Fibroblast of lung (primary cell): Measurements from ENCODE around the gene DDX10.

Source experiments
- CTCF ChIP-seq, 2 donors: IDR thresholded peaks in 1 of 2; conservative IDR thresholded peaks in 1 of 2; 1 replicate in 1 of 2; 2 replicates in 1 of 2; pipeline ENCODE4 v1.5.1; 2011 to 2012; ENCODE audit warnings: low read length in 2 of 2, control low read depth in 1 of 2, inconsistent platforms in 1 of 2, low read depth in 1 of 2, mild to moderate bottlenecking in 1 of 2
- EZH2 ChIP-seq: IDR thresholded peaks from 2 replicates; pipeline ENCODE4 v1.5.1; 2012; ENCODE audit warnings: low read length, control low read depth, mild to moderate bottlenecking; ENCODE audit errors: missing control alignments

GRCh38 chr11:108853864-108854263, 189.0 kb downstream of the DDX10 start:
- TF ChIP-seq CTCF (conservative IDR thresholded peaks at IDR 0.05 in 1 of 2, IDR thresholded peaks at IDR 0.05 in 1 of 2; ENCODE audit: low read depth in 1 of 2, low read length in 2 of 2) (no peak), EZH2 (no peak)
